Fibroblast of lung (primary cell): ENCODE results near the gene CZIB.

Experiments
- CTCF ChIP-seq, 2 donors: IDR thresholded peaks in 1 of 2; conservative IDR thresholded peaks in 1 of 2; 1 replicate in 1 of 2; 2 replicates in 1 of 2; pipeline ENCODE4 v1.5.1; 2011 to 2012; ENCODE audit warnings: low read length in 2 of 2, control low read depth in 1 of 2, inconsistent platforms in 1 of 2, low read depth in 1 of 2, mild to moderate bottlenecking in 1 of 2
- EZH2 ChIP-seq: IDR thresholded peaks from 2 replicates; pipeline ENCODE4 v1.5.1; 2012; ENCODE audit warnings: low read length, control low read depth, mild to moderate bottlenecking; ENCODE audit errors: missing control alignments

- TF ChIP-seq CTCF (conservative IDR thresholded peaks at IDR 0.05 in 1 of 2, IDR thresholded peaks at IDR 0.05 in 1 of 2; ENCODE audit: low read depth in 1 of 2, low read length in 2 of 2): no peak
- TF ChIP-seq EZH2: no peak
Measured at GRCh38 chr1:53249706-53250105, 29.3 kb upstream of the CZIB start.
